Cerebellar nuclear complex (tissue), 1 donor: ENCODE data around the gene LRRC18.

ENCODE experiments used
- DNase-seq, 2 experiments: peaks; one replicate each; lab custom pipeline; 2025; lab: John Stamatoyannopoulos, UW

The LRRC18 gene

GRCh38 chr10:48946332-48946731 lies 6.7 kb upstream of the LRRC18 start:
- no peak for DNase-seq

GRCh38 chr10:48945441-48946130 lies 5.9 kb upstream of the LRRC18 start:
- no peak for DNase-seq

- DNase-seq, result no peak
Observed at GRCh38 chr10:48944171-48944570, 4.5 kb upstream of the LRRC18 start.

GRCh38 chr10:48943096-48943495 lies 3.5 kb upstream of the LRRC18 start:
- DNase-seq, result no peak

- no peak for DNase-seq
Observed at GRCh38 chr10:48941427-48942075, 1.9 kb upstream of the LRRC18 start.

GRCh38 chr10:48940958-48941357 lies 1.3 kb upstream of the LRRC18 start:
- no peak for DNase-seq

GRCh38 chr10:48940372-48940771 lies 732 bp upstream of the LRRC18 start:
- no peak for DNase-seq

- DNase-seq, result no peak
Observed at GRCh38 chr10:48938990-48939536, 577 bp downstream of the LRRC18 start.

GRCh38 chr10:48938281-48938680 lies 1.4 kb downstream of the LRRC18 start:
- DNase-seq, result no peak

- no peak for DNase-seq
Observed at GRCh38 chr10:48937796-48938195, 1.8 kb downstream of the LRRC18 start.

- DNase-seq, result no peak
Observed at GRCh38 chr10:48935577-48935976, 4.1 kb downstream of the LRRC18 start.

- no peak for DNase-seq
Observed at GRCh38 chr10:48934672-48935501, 4.8 kb downstream of the LRRC18 start.

GRCh38 chr10:48932831-48933664 lies 6.6 kb downstream of the LRRC18 start:
- DNase-seq, result no peak

GRCh38 chr10:48931188-48931587 lies 8.5 kb downstream of the LRRC18 start:
- DNase-seq, result no peak

GRCh38 chr10:48929413-48929990 lies 10.1 kb downstream of the LRRC18 start:
- DNase-seq, result no peak

GRCh38 chr10:48926764-48927540 lies 12.7 kb downstream of the LRRC18 start:
- DNase-seq, result no peak

GRCh38 chr10:48926255-48926654 lies 13.4 kb downstream of the LRRC18 start:
- DNase-seq, result no peak

- DNase-seq, result no peak
Observed at GRCh38 chr10:48924988-48925387, 14.7 kb downstream of the LRRC18 start.

- no peak for DNase-seq
Observed at GRCh38 chr10:48923748-48924147, 15.9 kb downstream of the LRRC18 start.

- no peak for DNase-seq
Observed at GRCh38 chr10:48913674-48914073, 26.0 kb downstream of the LRRC18 start.

GRCh38 chr10:48910548-48910947 lies 29.1 kb downstream of the LRRC18 start:
- DNase-seq, result no peak
